ENCODE measurements around the gene CCL1. TPM values are rescaled to one million over a fixed set of nuclear protein-coding genes. Genes with fewer than 3 reads are reported as not detected.

CCL1 gene
- total and polyA plus RNA-seq, 9 of the 15 experiments (the other 6 are each of a cell fraction or from before 2014, with no cell fraction given) = 0.45 TPM; not detected in 8

DNA sequence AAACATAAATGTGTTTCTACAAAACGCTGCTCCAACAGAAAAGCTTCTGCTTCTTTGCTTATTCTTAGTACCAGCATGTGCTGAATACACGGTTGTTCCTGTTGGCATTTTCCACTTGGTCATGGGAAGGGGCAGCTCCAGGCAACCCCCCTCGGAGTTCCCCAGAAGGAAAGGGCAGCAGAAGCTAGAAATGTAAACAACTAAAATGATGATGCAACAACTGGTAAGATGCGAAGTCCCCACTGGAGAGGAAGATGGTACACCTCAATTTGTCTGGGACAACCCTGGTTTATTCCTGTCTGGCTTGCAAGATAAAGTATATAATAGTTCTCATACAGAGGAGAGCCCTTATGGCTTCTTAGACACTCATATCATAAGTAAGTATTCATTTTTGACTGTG is 16.0 kb downstream of the CCL1 start (continued):
- TF ChIP-seq FOXP1 (CRISPR knock-in tag; IDR thresholded peaks at IDR 0.05) = no peak
- TF ChIP-seq, protein P1, sequence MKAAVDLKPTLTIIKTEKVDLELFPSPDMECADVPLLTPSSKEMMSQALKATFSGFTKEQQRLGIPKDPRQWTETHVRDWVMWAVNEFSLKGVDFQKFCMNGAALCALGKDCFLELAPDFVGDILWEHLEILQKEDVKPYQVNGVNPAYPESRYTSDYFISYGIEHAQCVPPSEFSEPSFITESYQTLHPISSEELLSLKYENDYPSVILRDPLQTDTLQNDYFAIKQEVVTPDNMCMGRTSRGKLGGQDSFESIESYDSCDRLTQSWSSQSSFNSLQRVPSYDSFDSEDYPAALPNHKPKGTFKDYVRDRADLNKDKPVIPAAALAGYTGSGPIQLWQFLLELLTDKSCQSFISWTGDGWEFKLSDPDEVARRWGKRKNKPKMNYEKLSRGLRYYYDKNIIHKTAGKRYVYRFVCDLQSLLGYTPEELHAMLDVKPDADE (conservative IDR thresholded peaks at IDR 0.05; ENCODE audit: control insufficient read depth, low read depth, low read length) = no peak
- TF ChIP-seq, protein P2, sequence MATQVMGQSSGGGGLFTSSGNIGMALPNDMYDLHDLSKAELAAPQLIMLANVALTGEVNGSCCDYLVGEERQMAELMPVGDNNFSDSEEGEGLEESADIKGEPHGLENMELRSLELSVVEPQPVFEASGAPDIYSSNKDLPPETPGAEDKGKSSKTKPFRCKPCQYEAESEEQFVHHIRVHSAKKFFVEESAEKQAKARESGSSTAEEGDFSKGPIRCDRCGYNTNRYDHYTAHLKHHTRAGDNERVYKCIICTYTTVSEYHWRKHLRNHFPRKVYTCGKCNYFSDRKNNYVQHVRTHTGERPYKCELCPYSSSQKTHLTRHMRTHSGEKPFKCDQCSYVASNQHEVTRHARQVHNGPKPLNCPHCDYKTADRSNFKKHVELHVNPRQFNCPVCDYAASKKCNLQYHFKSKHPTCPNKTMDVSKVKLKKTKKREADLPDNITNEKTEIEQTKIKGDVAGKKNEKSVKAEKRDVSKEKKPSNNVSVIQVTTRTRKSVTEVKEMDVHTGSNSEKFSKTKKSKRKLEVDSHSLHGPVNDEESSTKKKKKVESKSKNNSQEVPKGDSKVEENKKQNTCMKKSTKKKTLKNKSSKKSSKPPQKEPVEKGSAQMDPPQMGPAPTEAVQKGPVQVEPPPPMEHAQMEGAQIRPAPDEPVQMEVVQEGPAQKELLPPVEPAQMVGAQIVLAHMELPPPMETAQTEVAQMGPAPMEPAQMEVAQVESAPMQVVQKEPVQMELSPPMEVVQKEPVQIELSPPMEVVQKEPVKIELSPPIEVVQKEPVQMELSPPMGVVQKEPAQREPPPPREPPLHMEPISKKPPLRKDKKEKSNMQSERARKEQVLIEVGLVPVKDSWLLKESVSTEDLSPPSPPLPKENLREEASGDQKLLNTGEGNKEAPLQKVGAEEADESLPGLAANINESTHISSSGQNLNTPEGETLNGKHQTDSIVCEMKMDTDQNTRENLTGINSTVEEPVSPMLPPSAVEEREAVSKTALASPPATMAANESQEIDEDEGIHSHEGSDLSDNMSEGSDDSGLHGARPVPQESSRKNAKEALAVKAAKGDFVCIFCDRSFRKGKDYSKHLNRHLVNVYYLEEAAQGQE (IDR thresholded peaks at IDR 0.05; ENCODE audit: borderline replicate concordance) = no peak
- TF ChIP-seq, protein P2 (CRISPR knock-in tag; IDR thresholded peaks at IDR 0.05; ENCODE audit: low read depth) = no peak
- TF ChIP-seq SIN3B (IDR thresholded peaks at IDR 0.05; ENCODE audit: low read depth) = no peak
- TF ChIP-seq CSDE1 (IDR thresholded peaks at IDR 0.05) = no peak
- TF ChIP-seq ZNF445 (CRISPR knock-in tag; IDR thresholded peaks at IDR 0.05; ENCODE audit: low read depth) = no peak
- TF ChIP-seq BRD9 (IDR thresholded peaks at IDR 0.05; ENCODE audit: low read depth, partially characterized antibody) = no peak
- no peak for TF ChIP-seq ARHGAP35 (IDR thresholded peaks at IDR 0.05; ENCODE audit: partially characterized antibody)
- TF ChIP-seq, protein P3, sequence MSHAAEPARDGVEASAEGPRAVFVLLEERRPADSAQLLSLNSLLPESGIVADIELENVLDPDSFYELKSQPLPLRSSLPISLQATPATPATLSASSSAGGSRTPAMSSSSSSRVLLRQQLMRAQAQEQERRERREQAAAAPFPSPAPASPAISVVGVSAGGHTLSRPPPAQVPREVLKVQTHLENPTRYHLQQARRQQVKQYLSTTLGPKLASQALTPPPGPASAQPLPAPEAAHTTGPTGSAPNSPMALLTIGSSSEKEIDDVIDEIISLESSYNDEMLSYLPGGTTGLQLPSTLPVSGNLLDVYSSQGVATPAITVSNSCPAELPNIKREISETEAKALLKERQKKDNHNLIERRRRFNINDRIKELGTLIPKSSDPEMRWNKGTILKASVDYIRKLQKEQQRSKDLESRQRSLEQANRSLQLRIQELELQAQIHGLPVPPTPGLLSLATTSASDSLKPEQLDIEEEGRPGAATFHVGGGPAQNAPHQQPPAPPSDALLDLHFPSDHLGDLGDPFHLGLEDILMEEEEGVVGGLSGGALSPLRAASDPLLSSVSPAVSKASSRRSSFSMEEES (CRISPR knock-in tag; IDR thresholded peaks at IDR 0.05) = no peak
- TF ChIP-seq ZZZ3 (IDR thresholded peaks at IDR 0.05) = no peak
- TF ChIP-seq, protein P4, sequence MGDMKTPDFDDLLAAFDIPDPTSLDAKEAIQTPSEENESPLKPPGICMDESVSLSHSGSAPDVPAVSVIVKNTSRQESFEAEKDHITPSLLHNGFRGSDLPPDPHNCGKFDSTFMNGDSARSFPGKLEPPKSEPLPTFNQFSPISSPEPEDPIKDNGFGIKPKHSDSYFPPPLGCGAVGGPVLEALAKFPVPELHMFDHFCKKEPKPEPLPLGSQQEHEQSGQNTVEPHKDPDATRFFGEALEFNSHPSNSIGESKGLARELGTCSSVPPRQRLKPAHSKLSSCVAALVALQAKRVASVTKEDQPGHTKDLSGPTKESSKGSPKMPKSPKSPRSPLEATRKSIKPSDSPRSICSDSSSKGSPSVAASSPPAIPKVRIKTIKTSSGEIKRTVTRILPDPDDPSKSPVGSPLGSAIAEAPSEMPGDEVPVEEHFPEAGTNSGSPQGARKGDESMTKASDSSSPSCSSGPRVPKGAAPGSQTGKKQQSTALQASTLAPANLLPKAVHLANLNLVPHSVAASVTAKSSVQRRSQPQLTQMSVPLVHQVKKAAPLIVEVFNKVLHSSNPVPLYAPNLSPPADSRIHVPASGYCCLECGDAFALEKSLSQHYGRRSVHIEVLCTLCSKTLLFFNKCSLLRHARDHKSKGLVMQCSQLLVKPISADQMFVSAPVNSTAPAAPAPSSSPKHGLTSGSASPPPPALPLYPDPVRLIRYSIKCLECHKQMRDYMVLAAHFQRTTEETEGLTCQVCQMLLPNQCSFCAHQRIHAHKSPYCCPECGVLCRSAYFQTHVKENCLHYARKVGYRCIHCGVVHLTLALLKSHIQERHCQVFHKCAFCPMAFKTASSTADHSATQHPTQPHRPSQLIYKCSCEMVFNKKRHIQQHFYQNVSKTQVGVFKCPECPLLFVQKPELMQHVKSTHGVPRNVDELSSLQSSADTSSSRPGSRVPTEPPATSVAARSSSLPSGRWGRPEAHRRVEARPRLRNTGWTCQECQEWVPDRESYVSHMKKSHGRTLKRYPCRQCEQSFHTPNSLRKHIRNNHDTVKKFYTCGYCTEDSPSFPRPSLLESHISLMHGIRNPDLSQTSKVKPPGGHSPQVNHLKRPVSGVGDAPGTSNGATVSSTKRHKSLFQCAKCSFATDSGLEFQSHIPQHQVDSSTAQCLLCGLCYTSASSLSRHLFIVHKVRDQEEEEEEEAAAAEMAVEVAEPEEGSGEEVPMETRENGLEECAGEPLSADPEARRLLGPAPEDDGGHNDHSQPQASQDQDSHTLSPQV (IDR thresholded peaks at IDR 0.05) = no peak
- TF ChIP-seq SP2 (IDR thresholded peaks at IDR 0.05; ENCODE audit: extremely low read depth, low read depth, low read length, poor library complexity, severe bottlenecking) = no peak
- TF ChIP-seq PTRF (tag; IDR thresholded peaks at IDR 0.05) = no peak

Measured in K562 (cell line).